Pancreas (tissue), 10 donors: Measurements from ENCODE around the gene PI4KA. TPM values are rescaled to one million over a fixed set of nuclear protein-coding genes. Genes with fewer than 3 reads are reported as not detected.
"Not testable (repeated sequence)": the region's sequence is repeated elsewhere in the genome, so short reads cannot be mapped to it uniquely, and the experiment has no call there.

ENCODE experiments used
- ATAC-seq, 4 donors: fragments of 200-7000 bp; cut with Tn5 transposase; one replicate each; pipeline versions ENCODE4 v1.8.0 to v1.9.1; 2020; ENCODE audit warnings: mild to moderate bottlenecking in 4 of 4, moderate library complexity in 4 of 4
- DNase-seq, 6 donors: peaks; one replicate each; pipeline ENCODE4 v3.0.0-alpha.2; 2020
- FAIRE-seq: peaks from 2 replicates; lab custom pipeline; 2012; peaks lifted over from hg19 to GRCh38; lab: Jason Lieb, UNC
- H3K27ac ChIP-seq, 4 donors: fragments of 200-600 bp; sonication (generic); 1 replicate in 3 of 4; 2 replicates in 1 of 4; pipeline versions ENCODE4 v1.5.0 to v1.8.0; 2020
- H3K27me3 ChIP-seq, 4 donors: fragments of 200-600 bp; one replicate each; pipeline ENCODE4 v1.8.0; 2021
- H3K36me3 ChIP-seq, 3 donors: fragments of 200-600 bp; sonication (generic) in 1 of 3; one replicate each; pipeline versions ENCODE4 v1.5.0 to v1.8.0; 2020 to 2021
- H3K4me1 ChIP-seq, 3 donors: fragments of 200-600 bp; one replicate each; pipeline ENCODE4 v1.8.0; 2021
- H3K4me3 ChIP-seq, 4 donors: fragments of 200-600 bp; sonication (generic) in 2 of 4; one replicate each; pipeline versions ENCODE4 v1.5.0 to v1.8.0; 2020 to 2021
- H3K9me3 ChIP-seq, 4 donors: fragments of 200-600 bp; one replicate each; pipeline ENCODE4 v1.8.0; 2021
- CTCF ChIP-seq, 4 donors: fragments of 200-600 bp; sonication (generic) in 3 of 4; IDR thresholded peaks; one replicate each; pipeline versions ENCODE4 v1.5.0 to v1.8.0; 2021; ENCODE audit warnings: antibody characterized with exemption in 4 of 4
- WGBS, 2 donors: extraction: QIAGEN DNeasy Blood & Tissue Kit; methylation state at CpG; one replicate each; pipeline ENCODE4 v1.1.7; 2013; 5-methylcytosine and 5-hydroxymethylcytosine counted together
- intact Hi-C, 3 donors: fragments of 100-400 bp; cut with DNase I; formaldehyde crosslinking; loops; one replicate each; pipeline versions ENCODE4 v1.11.1 to v1.14.2; 2022
- polyA plus RNA-seq, 2 donors: library from polyadenylated mRNA; stranded (reverse); fragments of 200-250 nt; gene quantifications; one replicate each; pipeline ENCODE4 v1.2.3, GENCODE V29; 2013
- total RNA-seq, 6 donors: library from RNA; stranded (reverse); fragmentation: NEBNext Ultra II Directional in 4 of 6; extraction: Animal tissue kit (Norgen Biotek cat#: 25700) in 4 of 6; gene quantifications; one replicate each; pipeline versions ENCODE4 v1.2.1 to v1.2.4, GENCODE V29; 2021 to 2023
- donor health status: healthy with polysubstance abuse.
- donor health status: DM: no; HTN: no; CAD: no; lungs with moderate emphysema.
- donor health status: DM: no; HTN: no; CAD: no.
- donor health status: control.
- donor health status: control.
- donor health status: Bipolar disorder and iron deficiency.
- donor health status: DM: yes; HTN: yes; CAD: no.
- donor health status: DM: no; HTN: no; CAD: no.
- donor health status: DM: no; HTN: no; CAD: no.
- donor health status: DM: yes; HTN: yes; CAD: no.

PI4KA gene
- total and polyA plus RNA-seq, 8 donors = 23.6 to 46.6 (median 32.0) TPM

- H3K4me1 ChIP-seq = no peaks in the 10 kb centered on the region
- WGBS, 2 donors = 88 to 93% methylated on average over 5 of the region's 5 CpGs
- no peak overlapping the region for H3K27ac ChIP-seq
- no peaks in the 10 kb centered on the region for H3K9me3 ChIP-seq
- peaks cover 0 to 8% (median 5%) of the 10 kb centered on the region in 4 donors for H3K27me3 ChIP-seq
- H3K36me3 ChIP-seq = no peaks in the 10 kb centered on the region
- DNase-seq = no peak
- no peak for FAIRE-seq
- intact Hi-C loops = no loop called here
- ATAC-seq = no peak
- H3K4me3 ChIP-seq = no peak overlapping the region
- TF ChIP-seq CTCF (IDR thresholded peaks at IDR 0.05) = no peak
Measured at GRCh38 chr22:20672082-20672424, 186.6 kb downstream of the PI4KA start.

GRCh38 chr22:20671409-20672081 lies 187.1 kb downstream of the PI4KA start:
- Histone ChIP-seq H3K36me3 (no peaks in the 10 kb centered on the region), H3K27me3 (peaks cover 0 to 8% (median 5%) of the 10 kb centered on the region in 4 donors), H3K9me3 (no peaks in the 10 kb centered on the region), H3K4me1 (no peaks in the 10 kb centered on the region), H3K27ac (no peak overlapping the region), H3K4me3 (no peak overlapping the region)
- intact Hi-C loops = no loop called here
- DNase-seq (no peak), FAIRE-seq (no peak), ATAC-seq (no peak)
- 80 to 88% methylated on average over 6 of the region's 6 CpGs for WGBS, 2 donors
- no peak for TF ChIP-seq CTCF (IDR thresholded peaks at IDR 0.05)

GRCh38 chr22:20670457-20671261 lies 188.0 kb downstream of the PI4KA start:
- DNase-seq, H3K4me1 ChIP-seq, H3K27ac ChIP-seq, intact Hi-C loops, H3K36me3 ChIP-seq, H3K27me3 ChIP-seq, H3K9me3 ChIP-seq, H3K4me3 ChIP-seq, ATAC-seq, FAIRE-seq: not testable (repeated sequence)
- WGBS, 2 donors = 50 to 58% methylated on average over 58 to 73 of the region's 73 CpGs

GRCh38 chr22:20669884-20670283 lies 188.7 kb downstream of the PI4KA start:
- ATAC-seq, H3K4me1 ChIP-seq, DNase-seq, H3K27ac ChIP-seq, H3K9me3 ChIP-seq, intact Hi-C loops, H3K4me3 ChIP-seq, FAIRE-seq, H3K27me3 ChIP-seq, H3K36me3 ChIP-seq: not testable (repeated sequence)
- 71 to 75% methylated on average over 9 to 12 of the region's 13 CpGs for WGBS, 2 donors

- WGBS, 2 donors = 74 to 86% methylated on average over 6 to 14 of the region's 15 CpGs
- not testable (repeated sequence) for FAIRE-seq, ATAC-seq
Measured at GRCh38 chr22:20669471-20669870, 189.1 kb downstream of the PI4KA start.

GRCh38 chr22:20668769-20669168 lies 189.8 kb downstream of the PI4KA start:
- FAIRE-seq, H3K27ac ChIP-seq, H3K27me3 ChIP-seq, DNase-seq, ATAC-seq, intact Hi-C loops, H3K36me3 ChIP-seq, H3K4me1 ChIP-seq, H3K4me3 ChIP-seq, H3K9me3 ChIP-seq: not testable (repeated sequence)
- 77 to 87% methylated on average over 12 to 13 of the region's 13 CpGs for WGBS, 2 donors

More at GRCh38 chr22:20669471-20669870, 189.1 kb downstream of the PI4KA start:
- intact Hi-C loops, DNase-seq, H3K4me3 ChIP-seq, H3K4me1 ChIP-seq, H3K27me3 ChIP-seq, H3K27ac ChIP-seq, H3K36me3 ChIP-seq, H3K9me3 ChIP-seq: not testable (repeated sequence)

- H3K4me3 ChIP-seq, ATAC-seq, H3K27me3 ChIP-seq, H3K4me1 ChIP-seq, H3K9me3 ChIP-seq, H3K27ac ChIP-seq, FAIRE-seq, DNase-seq, intact Hi-C loops, H3K36me3 ChIP-seq: not testable (repeated sequence)
- 73% methylated on average over 13 to 19 of the region's 27 CpGs for WGBS, 2 donors
Measured at GRCh38 chr22:20668226-20668625, 190.4 kb downstream of the PI4KA start.

GRCh38 chr22:20667548-20667947 lies 191.1 kb downstream of the PI4KA start:
- H3K4me1 ChIP-seq, H3K9me3 ChIP-seq, H3K27ac ChIP-seq, intact Hi-C loops, H3K36me3 ChIP-seq, H3K27me3 ChIP-seq, FAIRE-seq, DNase-seq, ATAC-seq, H3K4me3 ChIP-seq: not testable (repeated sequence)
- 69% methylated on average over 9 to 22 of the region's 27 CpGs for WGBS, 2 donors
